Sciatic nerve (tissue), 2 donors: ENCODE data around the gene UGT1A5. TPM values are rescaled to one million over a fixed set of nuclear protein-coding genes. Genes with fewer than 3 reads are reported as not detected.

ENCODE experiments used
- ATAC-seq: fragments of 200-7000 bp; cut with Tn5 transposase; one replicate; pipeline ENCODE4 v1.9.1; 2020; ENCODE audit warnings: mild to moderate bottlenecking, moderate library complexity
- DNase-seq: peaks from one replicate; pipeline ENCODE4 v3.0.0-alpha.2; 2020; ENCODE audit warnings: low spot score
- intact Hi-C: fragments of 100-400 bp; cut with DNase I; formaldehyde crosslinking; loops from one replicate; pipeline ENCODE4 v1.14.2; 2022
- total RNA-seq: library from RNA; stranded (reverse); fragmentation: NEBNext Ultra II Directional; extraction: Animal tissue kit (Norgen Biotek cat#: 25700); gene quantifications from one replicate; pipeline ENCODE4 v1.2.1, GENCODE V29; 2021
- donor health status: DM: no; HTN: no; CAD: no.
- donor health status: DM: no; HTN: no; CAD: no.

The UGT1A5 gene
- total RNA-seq, 1 donor from 2014 or later: not detected

- ATAC-seq: no peak
- peak; percentile 21 for DNase-seq
- intact Hi-C loops: no loop called here
These were observed 104.7 kb downstream of the UGT1A5 start for GRCh38 chr2:233817361-233817911.

GRCh38 chr2:233817995-233818638 lies 105.4 kb downstream of the UGT1A5 start:
- peak; percentile 25 for ATAC-seq
- intact Hi-C loops: no loop called here
- DNase-seq: peak; percentile 33

GRCh38 chr2:233818639-233819621 lies 106.2 kb downstream of the UGT1A5 start:
- peak; percentile 47 for DNase-seq
- intact Hi-C loops: no loop called here
- ATAC-seq: no peak

- DNase-seq (peak; percentile 27), ATAC-seq (no peak)
- intact Hi-C loops: no loop called here
These were observed 107.4 kb downstream of the UGT1A5 start for GRCh38 chr2:233819884-233820773.

GRCh38 chr2:233820774-233821105 lies 108.0 kb downstream of the UGT1A5 start:
- ATAC-seq: no peak
- intact Hi-C loops: no loop called here
- no peak for DNase-seq

- intact Hi-C loops: no loop called here
- no peak for DNase-seq
- no peak for ATAC-seq
These were observed 108.5 kb downstream of the UGT1A5 start for GRCh38 chr2:233821196-233821595.

- no peak for ATAC-seq
- intact Hi-C loops: no loop called here
- no peak for DNase-seq
These were observed 109.0 kb downstream of the UGT1A5 start for GRCh38 chr2:233821709-233822100.

GRCh38 chr2:233822101-233822771 lies 109.5 kb downstream of the UGT1A5 start:
- DNase-seq: peak; percentile 40
- ATAC-seq: no peak

More at GRCh38 chr2:233822101-233822771, 109.5 kb downstream of the UGT1A5 start:
- intact Hi-C loops: no loop called here

Other genes with a start within 250 kb of the UGT1A5 start
- gene USP40, start 146.1 kb upstream of the UGT1A5 start, total RNA-seq: 61.0 TPM
- not detected for gene UGT1A8, start 95.3 kb upstream of the UGT1A5 start, total RNA-seq
- gene UGT1A10, start 76.5 kb upstream of the UGT1A5 start, total RNA-seq: not detected
- not detected for gene UGT1A9, start 41.0 kb upstream of the UGT1A5 start, total RNA-seq
- gene UGT1A7, start 31.0 kb upstream of the UGT1A5 start, total RNA-seq: not detected
- gene UGT1A6, start 20.0 kb upstream of the UGT1A5 start, total RNA-seq: not detected
- not detected for gene UGT1A4, start 5.8 kb downstream of the UGT1A5 start, total RNA-seq
- gene UGT1A3, start 16.1 kb downstream of the UGT1A5 start, total RNA-seq: not detected
- gene UGT1A1, start 47.4 kb downstream of the UGT1A5 start, total RNA-seq: not detected
- not detected for gene MROH2A, start 65.4 kb downstream of the UGT1A5 start, total RNA-seq
- gene HJURP, start 141.6 kb downstream of the UGT1A5 start, total RNA-seq: 0.71 TPM
- not detected for gene TRPM8, start 204.5 kb downstream of the UGT1A5 start, total RNA-seq